HL-60 (cell line): ENCODE results near the gene INSIG1.

Source experiments
- DNase-seq, 2 experiments: peaks; one replicate each; pipeline ENCODE4 v3.0.0-alpha.2; 2010 to 2020; ENCODE audit warnings: low read depth in 1 of 2, low spot score in 1 of 2
- H3K27ac ChIP-seq: fragments of 250-450 bp; sonication (Bioruptor Pico); replicated peaks from 2 replicates; pipeline ENCODE4 v1.5.1; 2020; ENCODE audit warnings: mild to moderate bottlenecking, moderate library complexity
- H3K27me3 ChIP-seq: fragments of 250-450 bp; sonication (Bioruptor Pico); 2 replicates; pipeline ENCODE4 v1.5.1; 2021; ENCODE audit warnings: mild to moderate bottlenecking, moderate library complexity; ENCODE audit not compliant: insufficient read depth, poor library complexity, severe bottlenecking
- H3K4me3 ChIP-seq: replicated peaks from 2 replicates; pipeline ENCODE4 v1.5.1; 2011; ENCODE audit warnings: mild to moderate bottlenecking, control low read depth, low read length; ENCODE audit not compliant: insufficient read depth
- GABPA ChIP-seq: IDR thresholded peaks from 2 replicates; pipeline ENCODE4 v1.6.1; 2012; ENCODE audit warnings: low read depth
- POLR2AphosphoS5 ChIP-seq: IDR thresholded peaks from 2 replicates; pipeline ENCODE4 v1.6.1; 2012; ENCODE audit warnings: low read depth
- SPI1 ChIP-seq: IDR thresholded peaks from 2 replicates; pipeline ENCODE4 v1.6.1; 2012; ENCODE audit warnings: low read depth, mild to moderate bottlenecking, borderline replicate concordance
- TF ChIP-seq, protein P1 (sequence below): IDR thresholded peaks from 2 replicates; pipeline ENCODE4 v1.6.1; 2012; ENCODE audit warnings: low read depth; ENCODE audit not compliant: insufficient replicate concordance
- TF ChIP-seq, protein P2 (sequence below): IDR thresholded peaks from one replicate; pipeline ENCODE4 v1.5.1; 2011; ENCODE audit warnings: low read length, control low read depth, inconsistent platforms; ENCODE audit not compliant: insufficient read depth

INSIG1 gene

DNA sequence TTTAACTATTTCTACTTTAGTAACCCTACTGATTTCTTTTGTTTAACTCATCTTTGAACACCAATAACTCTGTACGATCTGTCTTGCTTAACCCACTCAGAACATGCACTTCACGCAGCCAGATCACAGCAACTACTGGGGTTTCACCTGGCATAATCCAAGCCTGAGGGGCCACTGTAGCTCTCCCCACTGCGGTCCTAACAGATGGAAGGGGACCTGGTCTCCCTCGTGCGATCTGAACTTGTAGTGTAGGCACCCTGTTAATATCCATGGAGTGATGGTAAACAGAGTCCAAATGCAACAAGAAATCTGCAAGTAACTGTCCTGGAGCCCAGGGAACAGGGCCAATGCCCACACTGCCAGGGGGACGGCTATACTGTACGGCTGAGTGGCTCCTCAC lies 45.5 kb downstream of the INSIG1 start:
- Histone ChIP-seq H3K27me3 (no peaks in the 10 kb centered on the region), H3K27ac (no peak overlapping the region), H3K4me3 (no peak overlapping the region)
- no peak for DNase-seq
- no peak for TF ChIP-seq POLR2AphosphoS5
- TF ChIP-seq GABPA: no peak
- TF ChIP-seq, protein P1, sequence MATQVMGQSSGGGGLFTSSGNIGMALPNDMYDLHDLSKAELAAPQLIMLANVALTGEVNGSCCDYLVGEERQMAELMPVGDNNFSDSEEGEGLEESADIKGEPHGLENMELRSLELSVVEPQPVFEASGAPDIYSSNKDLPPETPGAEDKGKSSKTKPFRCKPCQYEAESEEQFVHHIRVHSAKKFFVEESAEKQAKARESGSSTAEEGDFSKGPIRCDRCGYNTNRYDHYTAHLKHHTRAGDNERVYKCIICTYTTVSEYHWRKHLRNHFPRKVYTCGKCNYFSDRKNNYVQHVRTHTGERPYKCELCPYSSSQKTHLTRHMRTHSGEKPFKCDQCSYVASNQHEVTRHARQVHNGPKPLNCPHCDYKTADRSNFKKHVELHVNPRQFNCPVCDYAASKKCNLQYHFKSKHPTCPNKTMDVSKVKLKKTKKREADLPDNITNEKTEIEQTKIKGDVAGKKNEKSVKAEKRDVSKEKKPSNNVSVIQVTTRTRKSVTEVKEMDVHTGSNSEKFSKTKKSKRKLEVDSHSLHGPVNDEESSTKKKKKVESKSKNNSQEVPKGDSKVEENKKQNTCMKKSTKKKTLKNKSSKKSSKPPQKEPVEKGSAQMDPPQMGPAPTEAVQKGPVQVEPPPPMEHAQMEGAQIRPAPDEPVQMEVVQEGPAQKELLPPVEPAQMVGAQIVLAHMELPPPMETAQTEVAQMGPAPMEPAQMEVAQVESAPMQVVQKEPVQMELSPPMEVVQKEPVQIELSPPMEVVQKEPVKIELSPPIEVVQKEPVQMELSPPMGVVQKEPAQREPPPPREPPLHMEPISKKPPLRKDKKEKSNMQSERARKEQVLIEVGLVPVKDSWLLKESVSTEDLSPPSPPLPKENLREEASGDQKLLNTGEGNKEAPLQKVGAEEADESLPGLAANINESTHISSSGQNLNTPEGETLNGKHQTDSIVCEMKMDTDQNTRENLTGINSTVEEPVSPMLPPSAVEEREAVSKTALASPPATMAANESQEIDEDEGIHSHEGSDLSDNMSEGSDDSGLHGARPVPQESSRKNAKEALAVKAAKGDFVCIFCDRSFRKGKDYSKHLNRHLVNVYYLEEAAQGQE: no peak
- TF ChIP-seq, protein P2, sequence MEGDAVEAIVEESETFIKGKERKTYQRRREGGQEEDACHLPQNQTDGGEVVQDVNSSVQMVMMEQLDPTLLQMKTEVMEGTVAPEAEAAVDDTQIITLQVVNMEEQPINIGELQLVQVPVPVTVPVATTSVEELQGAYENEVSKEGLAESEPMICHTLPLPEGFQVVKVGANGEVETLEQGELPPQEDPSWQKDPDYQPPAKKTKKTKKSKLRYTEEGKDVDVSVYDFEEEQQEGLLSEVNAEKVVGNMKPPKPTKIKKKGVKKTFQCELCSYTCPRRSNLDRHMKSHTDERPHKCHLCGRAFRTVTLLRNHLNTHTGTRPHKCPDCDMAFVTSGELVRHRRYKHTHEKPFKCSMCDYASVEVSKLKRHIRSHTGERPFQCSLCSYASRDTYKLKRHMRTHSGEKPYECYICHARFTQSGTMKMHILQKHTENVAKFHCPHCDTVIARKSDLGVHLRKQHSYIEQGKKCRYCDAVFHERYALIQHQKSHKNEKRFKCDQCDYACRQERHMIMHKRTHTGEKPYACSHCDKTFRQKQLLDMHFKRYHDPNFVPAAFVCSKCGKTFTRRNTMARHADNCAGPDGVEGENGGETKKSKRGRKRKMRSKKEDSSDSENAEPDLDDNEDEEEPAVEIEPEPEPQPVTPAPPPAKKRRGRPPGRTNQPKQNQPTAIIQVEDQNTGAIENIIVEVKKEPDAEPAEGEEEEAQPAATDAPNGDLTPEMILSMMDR: no peak
- TF ChIP-seq SPI1: no peak

DNA sequence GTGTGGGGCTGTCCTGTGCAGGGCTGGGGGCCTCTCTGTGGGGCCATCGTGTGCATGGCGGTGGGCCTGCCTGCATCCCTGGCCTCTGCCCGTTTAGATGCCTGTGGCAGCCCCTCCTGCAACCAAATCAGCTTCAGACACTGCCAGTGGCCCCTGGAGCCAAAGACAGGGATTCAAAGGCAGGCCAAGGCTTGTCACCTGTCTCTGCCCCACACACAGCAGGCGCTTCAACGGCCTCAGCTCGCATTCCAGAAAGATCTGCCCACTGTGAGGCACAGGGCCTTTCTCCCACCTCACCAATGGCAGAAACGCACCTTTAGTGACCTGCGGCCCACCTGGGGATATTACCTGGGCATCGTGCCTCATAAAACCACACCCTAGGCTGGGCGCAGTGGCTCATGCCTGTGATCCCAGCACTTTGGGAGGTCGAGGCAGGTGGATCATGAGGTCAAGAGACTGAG lies 46.0 kb downstream of the INSIG1 start:
- TF ChIP-seq, protein P1: no peak
- TF ChIP-seq, protein P2: no peak
- TF ChIP-seq SPI1: no peak
- no peak for TF ChIP-seq GABPA
- TF ChIP-seq POLR2AphosphoS5: no peak
- no peak for DNase-seq
- H3K27me3 ChIP-seq: no peaks in the 10 kb centered on the region
- H3K27ac ChIP-seq: no peak overlapping the region
- no peak overlapping the region for H3K4me3 ChIP-seq

DNA sequence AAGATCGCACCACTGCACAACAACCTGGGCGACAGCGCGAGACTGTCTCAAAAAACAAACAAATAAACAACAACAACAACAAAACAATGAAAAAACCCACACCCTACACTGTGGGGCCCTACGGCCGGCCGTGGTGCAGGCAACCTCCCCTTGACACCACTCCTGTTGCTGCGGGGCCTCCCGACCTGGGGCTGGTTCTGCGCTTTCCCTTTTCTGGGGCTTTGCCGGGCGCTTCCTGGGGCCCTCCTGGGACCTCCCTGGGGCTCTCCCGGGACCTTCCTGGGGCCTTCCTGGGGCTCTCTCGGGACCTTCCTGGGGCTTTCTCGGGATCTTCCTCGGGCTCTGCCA lies 46.6 kb downstream of the INSIG1 start:
- Histone ChIP-seq H3K27ac (no peak overlapping the region), H3K4me3 (peak overlapping the region; percentile 34), H3K27me3 (no peaks in the 10 kb centered on the region)
- no peak for DNase-seq
- TF ChIP-seq POLR2AphosphoS5: no peak
- TF ChIP-seq, protein P2: no peak
- no peak for TF ChIP-seq SPI1
- TF ChIP-seq, protein P1: no peak
- no peak for TF ChIP-seq GABPA
